Measurements from ENCODE around the gene TADA3.
A peak's percentile ranks its signal among the peaks of the same experiment; 100 is the strongest.

TADA3 gene, protein sequence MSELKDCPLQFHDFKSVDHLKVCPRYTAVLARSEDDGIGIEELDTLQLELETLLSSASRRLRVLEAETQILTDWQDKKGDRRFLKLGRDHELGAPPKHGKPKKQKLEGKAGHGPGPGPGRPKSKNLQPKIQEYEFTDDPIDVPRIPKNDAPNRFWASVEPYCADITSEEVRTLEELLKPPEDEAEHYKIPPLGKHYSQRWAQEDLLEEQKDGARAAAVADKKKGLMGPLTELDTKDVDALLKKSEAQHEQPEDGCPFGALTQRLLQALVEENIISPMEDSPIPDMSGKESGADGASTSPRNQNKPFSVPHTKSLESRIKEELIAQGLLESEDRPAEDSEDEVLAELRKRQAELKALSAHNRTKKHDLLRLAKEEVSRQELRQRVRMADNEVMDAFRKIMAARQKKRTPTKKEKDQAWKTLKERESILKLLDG

GRCh38 chr3:9792405-9793160 is at the start of gene TADA3, which contains the start of gene ARPC4:
Gene TADA3, minus strand, starts transcription at chr3:9792473. Its CDS starts 1,007 bp downstream, at chr3:9791466.
Gene ARPC4, plus strand, starts transcription at chr3:9793082. Its CDS starts 40 bp downstream, at chr3:9793122.
- peak; percentile 96 for DNase-seq (ENCODE audit: low spot score)

DNA sequence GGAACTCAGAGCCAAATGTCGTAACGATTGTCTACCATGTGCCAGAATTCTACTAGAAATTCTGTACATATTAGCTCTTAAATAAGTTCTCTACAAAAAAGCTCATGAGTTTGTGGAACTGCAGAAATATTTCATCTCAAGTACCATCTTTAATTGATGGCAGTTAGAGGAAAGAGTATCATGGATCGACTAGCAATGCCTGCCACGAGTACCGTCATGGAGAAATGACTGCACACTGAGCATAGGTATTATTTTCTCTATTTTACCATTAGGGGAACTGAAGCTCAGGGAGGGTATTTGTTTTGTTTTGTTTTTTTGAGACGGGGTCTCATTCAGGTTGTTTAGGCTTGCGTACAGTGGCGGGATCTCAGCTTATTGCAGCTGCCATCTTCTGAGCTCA is 48.7 kb upstream of the TADA3 start:
- no peak for DNase-seq (ENCODE audit: low spot score)

DNA sequence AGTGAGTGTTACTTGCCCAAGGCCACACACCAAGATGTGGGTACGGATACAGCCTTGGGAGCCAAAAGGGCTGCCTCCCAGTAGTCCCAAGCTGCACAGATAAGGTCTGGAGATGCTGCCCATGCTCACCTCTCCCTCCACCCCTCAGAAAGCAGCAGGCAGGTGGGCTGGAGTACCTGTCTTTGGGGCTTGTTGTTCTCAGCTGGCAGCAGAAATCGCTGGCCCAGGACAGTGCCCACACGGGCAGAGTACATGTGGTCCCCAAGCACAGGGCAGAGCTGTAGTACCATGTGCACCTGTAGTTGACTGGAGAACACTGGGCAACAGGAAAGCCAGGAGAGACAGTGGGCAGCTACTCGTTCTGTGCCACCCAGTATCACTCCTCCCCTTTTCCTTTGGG is 46.6 kb upstream of the TADA3 start:
- no peak for DNase-seq (ENCODE audit: low spot score)

DNA sequence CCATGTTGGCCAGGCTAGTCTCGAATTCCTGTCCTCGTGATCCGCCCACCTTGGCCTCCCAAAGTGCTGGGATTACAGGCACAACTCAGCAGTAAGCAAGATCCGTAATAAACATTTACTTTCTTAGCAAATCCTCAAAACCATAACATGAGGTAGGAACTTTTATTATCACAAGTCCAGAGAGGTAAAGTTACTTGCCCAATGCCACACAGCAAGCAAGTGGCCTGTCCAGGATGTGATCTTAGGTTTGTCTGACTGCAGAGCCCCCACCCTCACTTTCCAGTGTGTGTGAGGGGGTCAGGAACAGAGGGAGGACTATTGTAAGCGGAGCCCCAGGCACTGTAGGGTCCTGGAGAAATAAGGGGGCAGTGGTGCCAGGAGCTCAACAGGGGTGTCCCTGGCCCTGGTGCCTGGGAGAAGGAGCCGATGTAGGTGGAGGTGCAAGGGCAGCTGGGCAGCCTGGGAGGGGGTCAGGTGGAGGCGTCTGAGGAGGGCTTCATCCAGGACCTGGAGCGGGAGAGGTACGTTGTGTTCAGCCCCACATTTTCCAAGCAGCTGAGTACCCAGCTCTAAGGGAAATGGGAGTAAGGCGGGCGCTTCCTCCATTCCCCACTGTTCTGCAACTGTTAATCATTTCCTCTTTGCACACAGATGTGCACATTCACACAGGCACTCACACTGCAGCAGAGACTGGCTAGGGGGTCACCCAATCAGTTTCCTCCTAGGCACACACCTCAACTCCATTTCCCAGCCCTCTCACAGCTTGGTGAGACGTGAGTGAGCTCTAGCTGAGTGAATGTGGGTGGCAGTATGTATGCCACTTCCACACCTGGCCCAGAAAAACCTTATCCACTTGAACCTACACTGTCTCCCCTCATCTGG is 45.7 kb upstream of the TADA3 start:
- DNase-seq (ENCODE audit: low spot score): no peak

- no peak for DNase-seq (ENCODE audit: low spot score)
Measured at GRCh38 chr3:9834520-9835380, 42.5 kb upstream of the TADA3 start.

DNA sequence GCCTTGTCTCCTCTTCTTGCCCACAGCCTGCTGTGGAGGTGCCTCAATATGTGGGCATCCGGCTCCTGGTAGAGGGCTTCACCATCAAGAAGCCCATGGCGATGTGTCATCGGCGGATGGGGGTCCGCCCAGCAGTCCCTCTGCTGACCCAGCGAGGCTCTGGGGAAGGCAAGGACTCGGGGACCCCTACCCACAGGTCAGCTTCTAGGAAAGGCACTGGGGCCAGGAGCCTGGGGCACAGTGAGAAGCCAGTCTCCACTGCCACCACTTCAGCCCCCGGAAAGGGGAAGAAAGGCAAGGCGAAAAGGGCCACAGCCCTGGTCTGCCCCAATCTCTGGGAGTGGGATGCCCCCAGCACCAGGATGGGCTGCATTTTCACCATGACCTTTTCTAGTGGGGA is 40.8 kb upstream of the TADA3 start:
- DNase-seq (ENCODE audit: low spot score): no peak

- DNase-seq (ENCODE audit: low spot score): no peak
Measured at GRCh38 chr3:9831253-9831652, 39.0 kb upstream of the TADA3 start.

GRCh38 chr3:9828801-9829755 is 36.8 kb upstream of the TADA3 start:
- DNase-seq (ENCODE audit: low spot score): no peak

- DNase-seq (ENCODE audit: low spot score): no peak
Measured at GRCh38 chr3:9826815-9827573, 34.7 kb upstream of the TADA3 start.

DNA sequence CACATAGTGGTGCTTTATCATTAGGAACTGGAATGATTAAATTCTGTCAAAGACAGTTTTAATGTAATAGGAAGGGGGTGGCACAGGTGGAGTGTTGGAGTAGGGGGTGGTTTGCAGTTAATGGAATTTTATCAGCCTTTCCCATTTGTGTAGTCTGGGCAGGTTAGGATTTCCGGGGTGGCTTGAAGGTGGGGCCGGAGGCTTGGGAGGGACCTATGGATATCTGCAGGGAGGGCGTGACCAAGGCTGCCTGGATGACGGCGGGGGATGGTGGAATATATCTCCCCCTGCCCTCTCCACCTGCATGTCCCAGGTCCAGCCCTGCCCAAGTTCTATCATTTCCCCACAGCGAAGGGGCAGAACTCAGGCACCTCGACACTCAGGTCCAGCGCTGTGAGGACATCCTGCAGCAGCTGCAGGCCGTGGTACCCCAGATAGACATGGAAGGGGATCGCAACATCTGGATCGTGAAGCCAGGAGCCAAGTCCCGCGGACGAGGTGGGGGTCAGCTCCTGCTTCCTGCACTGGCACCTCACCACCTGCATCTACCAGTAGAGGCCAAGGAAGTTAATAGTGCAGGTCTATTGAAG is 33.3 kb upstream of the TADA3 start:
- no peak for DNase-seq (ENCODE audit: low spot score)

DNA sequence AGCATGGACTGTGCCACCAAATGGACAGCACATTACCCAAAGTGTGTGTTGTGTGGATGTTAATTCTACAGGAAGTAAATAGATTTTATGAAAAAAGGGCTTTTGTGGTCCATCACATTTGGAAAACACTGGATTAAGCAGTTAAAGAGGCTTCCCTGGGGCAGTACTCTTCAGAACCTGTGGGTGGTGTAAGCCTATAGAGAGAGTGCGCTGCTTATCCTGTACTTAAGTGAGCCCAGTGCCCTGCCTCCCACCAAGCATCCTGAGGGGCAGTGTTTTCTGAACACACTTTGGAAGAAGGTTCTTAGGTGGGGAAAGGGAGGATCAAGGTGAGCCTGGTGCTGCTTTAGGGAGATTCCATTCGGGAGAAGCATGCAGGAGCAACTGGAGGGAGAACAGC is 28.7 kb upstream of the TADA3 start:
- DNase-seq (ENCODE audit: low spot score): no peak

DNA sequence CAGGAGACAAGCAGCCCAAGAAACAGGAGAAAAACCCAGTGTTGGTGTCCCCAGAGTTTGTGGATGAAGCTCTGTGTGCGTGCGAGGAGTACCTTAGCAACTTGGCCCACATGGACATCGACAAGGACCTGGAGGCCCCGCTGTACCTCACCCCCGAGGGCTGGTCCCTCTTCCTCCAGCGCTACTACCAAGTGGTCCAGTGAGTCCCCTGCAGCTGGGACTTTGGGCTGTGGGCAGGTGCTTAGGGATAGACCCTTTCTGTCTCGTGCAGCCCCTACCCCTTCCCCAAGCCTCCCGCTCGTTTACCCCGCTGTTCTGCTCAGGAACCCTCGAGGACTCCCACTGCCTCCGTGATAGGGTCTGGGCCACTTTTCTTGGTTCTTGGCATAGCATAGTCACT is 28.3 kb upstream of the TADA3 start:
- no peak for DNase-seq (ENCODE audit: low spot score)

GRCh38 chr3:9818666-9819335 is 26.5 kb upstream of the TADA3 start:
- no peak for DNase-seq (ENCODE audit: low spot score)

- no peak for DNase-seq (ENCODE audit: low spot score)
Measured at GRCh38 chr3:9817436-9817835, 25.2 kb upstream of the TADA3 start.

GRCh38 chr3:9815986-9816385 is 23.7 kb upstream of the TADA3 start:
- DNase-seq (ENCODE audit: low spot score): no peak

DNA sequence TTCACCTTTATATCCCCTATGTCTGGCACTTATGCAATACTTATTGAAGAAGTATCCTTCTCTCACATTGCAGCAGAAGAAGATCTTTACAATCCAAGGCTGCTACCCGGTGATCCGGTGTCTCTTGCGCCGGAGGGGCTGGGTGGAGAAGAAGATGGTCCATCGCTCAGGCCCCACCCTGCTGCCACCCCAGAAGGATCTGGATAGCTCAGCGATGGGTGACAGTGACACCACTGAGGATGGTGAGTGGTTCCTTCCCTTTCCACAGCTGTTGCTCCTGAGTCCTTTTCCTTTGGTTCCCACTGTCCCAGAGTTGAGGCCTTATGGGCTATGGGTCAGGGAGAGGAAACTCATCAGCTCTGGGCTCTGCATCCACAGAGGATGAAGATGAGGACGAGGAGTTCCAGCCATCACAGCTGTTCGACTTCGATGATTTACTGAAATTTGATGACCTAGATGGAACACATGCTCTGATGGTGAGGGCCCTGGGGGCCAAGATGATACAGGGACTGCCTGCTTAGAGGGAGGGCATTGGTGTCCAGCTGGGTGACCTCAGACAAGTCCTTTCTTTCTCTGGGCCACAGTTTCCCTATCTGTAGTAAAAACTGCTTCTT is 20.7 kb upstream of the TADA3 start:
- no peak for DNase-seq (ENCODE audit: low spot score)

DNA sequence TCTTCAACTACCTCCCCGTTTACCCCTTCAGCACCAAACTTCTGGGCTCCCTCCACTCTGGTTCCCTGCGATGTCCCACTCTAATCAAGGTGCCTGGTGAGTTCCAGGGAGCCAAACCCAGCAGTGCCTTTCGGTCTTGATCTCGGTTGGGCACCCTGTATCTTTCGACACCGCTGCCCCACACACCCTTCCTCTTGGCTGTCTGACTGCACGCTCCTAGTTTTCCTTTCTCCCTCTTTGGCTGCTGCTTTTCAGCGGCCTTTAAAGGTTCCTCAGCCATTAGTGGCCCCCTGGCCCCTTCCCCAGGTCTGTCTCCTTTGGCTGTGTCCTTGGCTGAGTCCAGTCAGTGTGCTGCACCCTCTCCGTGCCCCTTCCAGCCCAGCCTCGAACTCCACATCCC is 18.6 kb upstream of the TADA3 start:
- peak; percentile 25 for DNase-seq (ENCODE audit: low spot score)

GRCh38 chr3:9810433-9810770 is 18.1 kb upstream of the TADA3 start:
- DNase-seq (ENCODE audit: low spot score): peak; percentile 9

All from AG08395 (cell line).